WTC11 (cell line): Measurements from ENCODE around the gene DCAF4L1.

Source experiments
- NFE2L1 ChIP-seq: sonication (generic); formaldehyde crosslinking; IDR thresholded peaks from 2 replicates; pipeline ENCODE4 v1.8.1; 2023; ENCODE audit warnings: missing genetic modification reagents
- SP1 ChIP-seq: sonication (generic); formaldehyde crosslinking; conservative IDR thresholded peaks from 2 replicates; pipeline ENCODE4 v1.8.1; 2022; ENCODE audit warnings: missing genetic modification reagents
- TCF7 ChIP-seq: sonication (generic); formaldehyde crosslinking; IDR thresholded peaks from 2 replicates; pipeline ENCODE4 v1.8.0; 2022; ENCODE audit warnings: mild to moderate bottlenecking, low read depth, missing genetic modification reagents, moderate library complexity
- ZBTB21 ChIP-seq: sonication (generic); formaldehyde crosslinking; IDR thresholded peaks from 2 replicates; pipeline ENCODE4 v1.8.1; 2023; ENCODE audit warnings: mild to moderate bottlenecking, missing genetic modification reagents, borderline replicate concordance
- ZNF423 ChIP-seq: fragments of 250-450 bp; sonication (Bioruptor Pico); IDR thresholded peaks from 2 replicates; pipeline ENCODE4 v2.1.2; 2022; ENCODE audit warnings: mild to moderate bottlenecking, moderate library complexity
- TF ChIP-seq, protein P1 (sequence below): sonication (generic); formaldehyde crosslinking; IDR thresholded peaks from 2 replicates; pipeline ENCODE4 v1.8.1; 2022; ENCODE audit warnings: mild to moderate bottlenecking, moderate library complexity, missing genetic modification reagents
- TF ChIP-seq, protein P2 (sequence below): sonication (generic); formaldehyde crosslinking; IDR thresholded peaks from 2 replicates; pipeline ENCODE4 v1.8.1; 2023; ENCODE audit warnings: mild to moderate bottlenecking, missing genetic modification reagents
- TF ChIP-seq, protein P3 (sequence below): fragments of 200-600 bp; IDR thresholded peaks from 2 replicates; pipeline ENCODE4 v1.8.0; 2022; ENCODE audit warnings: antibody characterized with exemption
- TF ChIP-seq, protein P4 (sequence below): sonication (generic); formaldehyde crosslinking; IDR thresholded peaks from 2 replicates; pipeline ENCODE4 v1.8.1; 2023; ENCODE audit warnings: mild to moderate bottlenecking, missing genetic modification reagents
- TF ChIP-seq, protein P5 (sequence below): sonication (generic); formaldehyde crosslinking; IDR thresholded peaks from 2 replicates; pipeline ENCODE4 v1.8.0; 2022; ENCODE audit warnings: mild to moderate bottlenecking, missing genetic modification reagents
- TF ChIP-seq, protein P6 (sequence below): sonication (generic); formaldehyde crosslinking; IDR thresholded peaks from 2 replicates; pipeline ENCODE4 v1.8.0; 2022; ENCODE audit warnings: missing genetic modification reagents
- TF ChIP-seq, protein P7 (sequence below): sonication (generic); formaldehyde crosslinking; IDR thresholded peaks from 2 replicates; pipeline ENCODE4 v1.8.1; 2022; ENCODE audit warnings: low read depth, missing genetic modification reagents, borderline replicate concordance

DNA sequence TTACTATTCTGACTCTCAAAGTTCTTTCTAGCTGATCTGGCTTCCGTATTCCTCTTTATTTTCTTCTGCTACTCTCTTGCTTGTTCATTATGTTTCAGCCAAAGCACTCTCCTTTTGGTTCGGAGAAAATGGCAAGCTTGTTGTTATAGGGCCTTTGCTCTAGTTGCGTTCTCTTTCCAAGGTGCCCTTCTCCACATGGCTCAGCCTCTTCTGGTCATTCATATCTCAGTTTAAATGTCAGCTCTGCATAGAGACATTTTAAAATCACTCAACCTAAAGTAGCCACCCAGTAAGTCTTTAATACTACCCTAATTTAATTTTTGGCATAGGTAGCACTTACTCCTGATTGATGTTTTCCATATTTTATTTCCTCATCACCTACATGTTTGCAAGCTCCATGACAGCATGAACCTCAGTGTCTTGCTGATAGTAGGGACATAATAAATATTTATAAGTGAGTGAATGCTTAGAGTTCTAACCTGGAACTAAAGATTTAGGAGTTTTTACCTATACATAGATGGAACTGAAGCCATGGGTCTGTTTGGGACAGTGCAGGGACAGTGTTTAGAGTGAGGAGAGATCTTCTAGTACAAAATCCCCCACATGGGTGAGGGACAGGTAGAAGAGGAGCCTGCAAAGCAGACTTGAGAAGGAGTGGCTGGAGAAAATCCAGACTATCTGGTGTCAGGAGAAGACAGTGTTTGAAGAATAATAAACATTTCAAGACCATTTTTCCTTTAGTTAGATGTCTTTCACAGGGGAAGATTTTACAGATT, 26.6 kb downstream of the DCAF4L1 start:
- TF ChIP-seq, protein P1, sequence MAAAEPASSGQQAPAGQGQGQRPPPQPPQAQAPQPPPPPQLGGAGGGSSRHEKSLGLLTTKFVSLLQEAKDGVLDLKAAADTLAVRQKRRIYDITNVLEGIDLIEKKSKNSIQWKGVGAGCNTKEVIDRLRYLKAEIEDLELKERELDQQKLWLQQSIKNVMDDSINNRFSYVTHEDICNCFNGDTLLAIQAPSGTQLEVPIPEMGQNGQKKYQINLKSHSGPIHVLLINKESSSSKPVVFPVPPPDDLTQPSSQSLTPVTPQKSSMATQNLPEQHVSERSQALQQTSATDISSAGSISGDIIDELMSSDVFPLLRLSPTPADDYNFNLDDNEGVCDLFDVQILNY (CRISPR knock-in tag) = no peak
- TF ChIP-seq, protein P2, sequence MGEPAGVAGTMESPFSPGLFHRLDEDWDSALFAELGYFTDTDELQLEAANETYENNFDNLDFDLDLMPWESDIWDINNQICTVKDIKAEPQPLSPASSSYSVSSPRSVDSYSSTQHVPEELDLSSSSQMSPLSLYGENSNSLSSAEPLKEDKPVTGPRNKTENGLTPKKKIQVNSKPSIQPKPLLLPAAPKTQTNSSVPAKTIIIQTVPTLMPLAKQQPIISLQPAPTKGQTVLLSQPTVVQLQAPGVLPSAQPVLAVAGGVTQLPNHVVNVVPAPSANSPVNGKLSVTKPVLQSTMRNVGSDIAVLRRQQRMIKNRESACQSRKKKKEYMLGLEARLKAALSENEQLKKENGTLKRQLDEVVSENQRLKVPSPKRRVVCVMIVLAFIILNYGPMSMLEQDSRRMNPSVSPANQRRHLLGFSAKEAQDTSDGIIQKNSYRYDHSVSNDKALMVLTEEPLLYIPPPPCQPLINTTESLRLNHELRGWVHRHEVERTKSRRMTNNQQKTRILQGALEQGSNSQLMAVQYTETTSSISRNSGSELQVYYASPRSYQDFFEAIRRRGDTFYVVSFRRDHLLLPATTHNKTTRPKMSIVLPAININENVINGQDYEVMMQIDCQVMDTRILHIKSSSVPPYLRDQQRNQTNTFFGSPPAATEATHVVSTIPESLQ (CRISPR knock-in tag) = no peak
- TF ChIP-seq NFE2L1 (CRISPR knock-in tag) = no peak
- TF ChIP-seq, protein P3, sequence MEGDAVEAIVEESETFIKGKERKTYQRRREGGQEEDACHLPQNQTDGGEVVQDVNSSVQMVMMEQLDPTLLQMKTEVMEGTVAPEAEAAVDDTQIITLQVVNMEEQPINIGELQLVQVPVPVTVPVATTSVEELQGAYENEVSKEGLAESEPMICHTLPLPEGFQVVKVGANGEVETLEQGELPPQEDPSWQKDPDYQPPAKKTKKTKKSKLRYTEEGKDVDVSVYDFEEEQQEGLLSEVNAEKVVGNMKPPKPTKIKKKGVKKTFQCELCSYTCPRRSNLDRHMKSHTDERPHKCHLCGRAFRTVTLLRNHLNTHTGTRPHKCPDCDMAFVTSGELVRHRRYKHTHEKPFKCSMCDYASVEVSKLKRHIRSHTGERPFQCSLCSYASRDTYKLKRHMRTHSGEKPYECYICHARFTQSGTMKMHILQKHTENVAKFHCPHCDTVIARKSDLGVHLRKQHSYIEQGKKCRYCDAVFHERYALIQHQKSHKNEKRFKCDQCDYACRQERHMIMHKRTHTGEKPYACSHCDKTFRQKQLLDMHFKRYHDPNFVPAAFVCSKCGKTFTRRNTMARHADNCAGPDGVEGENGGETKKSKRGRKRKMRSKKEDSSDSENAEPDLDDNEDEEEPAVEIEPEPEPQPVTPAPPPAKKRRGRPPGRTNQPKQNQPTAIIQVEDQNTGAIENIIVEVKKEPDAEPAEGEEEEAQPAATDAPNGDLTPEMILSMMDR = no peak
- TF ChIP-seq SP1 (CRISPR knock-in tag) = no peak
- TF ChIP-seq, protein P4, sequence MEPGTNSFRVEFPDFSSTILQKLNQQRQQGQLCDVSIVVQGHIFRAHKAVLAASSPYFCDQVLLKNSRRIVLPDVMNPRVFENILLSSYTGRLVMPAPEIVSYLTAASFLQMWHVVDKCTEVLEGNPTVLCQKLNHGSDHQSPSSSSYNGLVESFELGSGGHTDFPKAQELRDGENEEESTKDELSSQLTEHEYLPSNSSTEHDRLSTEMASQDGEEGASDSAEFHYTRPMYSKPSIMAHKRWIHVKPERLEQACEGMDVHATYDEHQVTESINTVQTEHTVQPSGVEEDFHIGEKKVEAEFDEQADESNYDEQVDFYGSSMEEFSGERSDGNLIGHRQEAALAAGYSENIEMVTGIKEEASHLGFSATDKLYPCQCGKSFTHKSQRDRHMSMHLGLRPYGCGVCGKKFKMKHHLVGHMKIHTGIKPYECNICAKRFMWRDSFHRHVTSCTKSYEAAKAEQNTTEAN (CRISPR knock-in tag) = no peak
- TF ChIP-seq, protein P5, sequence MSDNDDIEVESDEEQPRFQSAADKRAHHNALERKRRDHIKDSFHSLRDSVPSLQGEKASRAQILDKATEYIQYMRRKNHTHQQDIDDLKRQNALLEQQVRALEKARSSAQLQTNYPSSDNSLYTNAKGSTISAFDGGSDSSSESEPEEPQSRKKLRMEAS (CRISPR knock-in tag) = no peak
- TF ChIP-seq, protein P6, sequence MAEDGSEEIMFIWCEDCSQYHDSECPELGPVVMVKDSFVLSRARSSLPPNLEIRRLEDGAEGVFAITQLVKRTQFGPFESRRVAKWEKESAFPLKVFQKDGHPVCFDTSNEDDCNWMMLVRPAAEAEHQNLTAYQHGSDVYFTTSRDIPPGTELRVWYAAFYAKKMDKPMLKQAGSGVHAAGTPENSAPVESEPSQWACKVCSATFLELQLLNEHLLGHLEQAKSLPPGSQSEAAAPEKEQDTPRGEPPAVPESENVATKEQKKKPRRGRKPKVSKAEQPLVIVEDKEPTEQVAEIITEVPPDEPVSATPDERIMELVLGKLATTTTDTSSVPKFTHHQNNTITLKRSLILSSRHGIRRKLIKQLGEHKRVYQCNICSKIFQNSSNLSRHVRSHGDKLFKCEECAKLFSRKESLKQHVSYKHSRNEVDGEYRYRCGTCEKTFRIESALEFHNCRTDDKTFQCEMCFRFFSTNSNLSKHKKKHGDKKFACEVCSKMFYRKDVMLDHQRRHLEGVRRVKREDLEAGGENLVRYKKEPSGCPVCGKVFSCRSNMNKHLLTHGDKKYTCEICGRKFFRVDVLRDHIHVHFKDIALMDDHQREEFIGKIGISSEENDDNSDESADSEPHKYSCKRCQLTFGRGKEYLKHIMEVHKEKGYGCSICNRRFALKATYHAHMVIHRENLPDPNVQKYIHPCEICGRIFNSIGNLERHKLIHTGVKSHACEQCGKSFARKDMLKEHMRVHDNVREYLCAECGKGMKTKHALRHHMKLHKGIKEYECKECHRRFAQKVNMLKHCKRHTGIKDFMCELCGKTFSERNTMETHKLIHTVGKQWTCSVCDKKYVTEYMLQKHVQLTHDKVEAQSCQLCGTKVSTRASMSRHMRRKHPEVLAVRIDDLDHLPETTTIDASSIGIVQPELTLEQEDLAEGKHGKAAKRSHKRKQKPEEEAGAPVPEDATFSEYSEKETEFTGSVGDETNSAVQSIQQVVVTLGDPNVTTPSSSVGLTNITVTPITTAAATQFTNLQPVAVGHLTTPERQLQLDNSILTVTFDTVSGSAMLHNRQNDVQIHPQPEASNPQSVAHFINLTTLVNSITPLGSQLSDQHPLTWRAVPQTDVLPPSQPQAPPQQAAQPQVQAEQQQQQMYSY (CRISPR knock-in tag) = no peak
- no peak for TF ChIP-seq ZBTB21 (CRISPR knock-in tag)
- TF ChIP-seq, protein P7, sequence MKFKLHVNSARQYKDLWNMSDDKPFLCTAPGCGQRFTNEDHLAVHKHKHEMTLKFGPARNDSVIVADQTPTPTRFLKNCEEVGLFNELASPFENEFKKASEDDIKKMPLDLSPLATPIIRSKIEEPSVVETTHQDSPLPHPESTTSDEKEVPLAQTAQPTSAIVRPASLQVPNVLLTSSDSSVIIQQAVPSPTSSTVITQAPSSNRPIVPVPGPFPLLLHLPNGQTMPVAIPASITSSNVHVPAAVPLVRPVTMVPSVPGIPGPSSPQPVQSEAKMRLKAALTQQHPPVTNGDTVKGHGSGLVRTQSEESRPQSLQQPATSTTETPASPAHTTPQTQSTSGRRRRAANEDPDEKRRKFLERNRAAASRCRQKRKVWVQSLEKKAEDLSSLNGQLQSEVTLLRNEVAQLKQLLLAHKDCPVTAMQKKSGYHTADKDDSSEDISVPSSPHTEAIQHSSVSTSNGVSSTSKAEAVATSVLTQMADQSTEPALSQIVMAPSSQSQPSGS (CRISPR knock-in tag) = no peak
- no peak for TF ChIP-seq TCF7 (CRISPR knock-in tag)
- no peak for TF ChIP-seq ZNF423 (CRISPR knock-in tag)
